Activated B cell treated with CpG ODN at 0.5 μM for 24 hours (primary cell): Measurements from ENCODE around the gene FAF2. TPM values are rescaled to one million over a fixed set of nuclear protein-coding genes. Genes with fewer than 3 reads are reported as not detected.

ENCODE experiments used
- ATAC-seq: fragments of 200-7000 bp; cut with Tn5 transposase; one replicate; pipeline ENCODE4 v1.10.0; 2021; ENCODE audit warnings: low read depth, mild to moderate bottlenecking, moderate library complexity
- CTCF ChIA-PET: fragments of 350-600 bp; sonication (Branson Sonifier 250); formaldehyde crosslinking; loops from one replicate; lab custom pipeline; 2021; ENCODE audit warnings: antibody characterized with exemption; lab: Charles Lee
- POLR2A ChIA-PET: fragments of 350-600 bp; sonication (Branson Sonifier 250); formaldehyde crosslinking; loops from one replicate; lab custom pipeline; 2021; ENCODE audit warnings: antibody characterized with exemption; lab: Charles Lee
- DNase-seq: peaks from one replicate; pipeline ENCODE4 v3.0.0; 2022
- H3K27ac Mint-ChIP-seq: one replicate; pipeline ENCODE4 v1.8.0; 2020; ENCODE audit warnings: mixed read lengths
- H3K27me3 Mint-ChIP-seq: one replicate; pipeline ENCODE4 v1.8.0; 2021; ENCODE audit warnings: mixed read lengths
- H3K36me3 Mint-ChIP-seq: one replicate; pipeline ENCODE4 v1.8.0; 2021; ENCODE audit warnings: low read depth, mixed read lengths
- H3K4me1 Mint-ChIP-seq: one replicate; pipeline ENCODE4 v1.8.0; 2021; ENCODE audit warnings: mixed read lengths
- H3K4me3 Mint-ChIP-seq: one replicate; pipeline ENCODE4 v1.8.0; 2020; ENCODE audit warnings: mild to moderate bottlenecking, mixed read lengths
- H3K9me3 Mint-ChIP-seq: one replicate; pipeline ENCODE4 v1.8.0; 2020; ENCODE audit warnings: mixed read lengths
- CTCF ChIP-seq: fragments of 200-600 bp; IDR thresholded peaks from one replicate; pipeline ENCODE4 v1.8.0; 2022; ENCODE audit warnings: antibody characterized with exemption, mild to moderate bottlenecking
- intact Hi-C: fragments of 100-400 bp; cut with micrococcal nuclease; formaldehyde crosslinking; loops from one replicate; pipeline ENCODE4 v1.15.1; 2024
- total RNA-seq: library from RNA; stranded (reverse); gene quantifications from 2 replicates; pipeline ENCODE4 v1.2.3, GENCODE V29; 2022

FAF2 gene
- total RNA-seq, 1 donor from 2014 or later, result 39.0 TPM

DNA sequence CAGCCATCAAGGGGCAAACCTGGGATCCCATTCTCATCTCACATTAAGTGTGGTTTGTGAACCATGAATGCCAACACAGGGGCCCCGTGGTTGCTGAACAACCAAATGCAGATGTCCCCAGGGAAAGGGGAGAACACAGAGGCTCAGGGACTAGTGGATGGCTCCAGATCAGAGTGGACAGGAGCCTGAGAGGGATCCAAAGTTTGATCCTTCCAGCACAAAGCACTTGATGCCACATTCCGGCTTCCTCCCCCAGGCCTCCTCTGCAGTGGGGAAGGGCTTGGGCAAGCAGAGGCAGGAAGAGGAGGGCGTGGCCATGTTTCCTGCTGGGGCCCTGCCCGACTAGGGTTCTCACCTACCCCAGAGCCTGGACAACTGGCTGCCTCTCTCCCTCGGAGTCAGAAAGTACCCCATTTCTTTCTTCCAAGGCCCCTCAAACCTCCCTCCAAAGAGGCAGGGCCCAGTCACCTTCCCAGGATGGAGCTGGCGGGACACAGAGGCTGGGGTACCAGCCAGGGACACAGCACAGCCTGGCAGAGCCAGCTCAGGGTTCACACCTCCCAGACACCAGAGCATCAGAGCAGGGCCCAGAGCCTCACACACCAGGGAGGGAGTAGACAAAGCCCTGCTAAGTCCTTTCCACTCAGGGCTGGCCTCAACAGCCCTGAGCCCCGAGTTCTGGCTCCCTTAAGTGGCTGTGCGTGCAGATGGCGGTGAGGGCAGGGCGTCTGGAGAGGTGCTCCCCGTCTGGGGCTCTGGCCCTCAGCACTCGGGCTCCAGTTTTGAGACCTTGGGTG is 93.4 kb downstream of the FAF2 start:
- peaks cover 55% of the 10 kb centered on the region for H3K4me1 Mint-ChIP-seq
- TF ChIP-seq CTCF, result no peak
- no peaks in the 10 kb centered on the region for H3K9me3 Mint-ChIP-seq
- H3K27ac Mint-ChIP-seq, result peak overlapping the region; percentile 91
- intact Hi-C loops, result loop anchor here (1.0 to 5.0 kb wide), 2 partner anchors 7 to 34 kb away; no protein-coding TSS in a partner anchor
- ChIA-PET CTCF (interaction anchor here (2.4 to 2.8 kb wide), 2 partner anchors 94 to 125 kb away, joined by 13 to 18 read pairs; partner anchors contain the start of genes CLTB and FAF2), POLR2A (interaction anchor here (1.1 to 3.3 kb wide), 2 partner anchors 11 to 125 kb away, joined by 5 to 15 read pairs; partner anchors contain the start of gene CLTB)
- no peaks in the 10 kb centered on the region for H3K27me3 Mint-ChIP-seq
- DNase-seq, result peak; percentile 44
- peaks cover 8% of the 10 kb centered on the region for H3K36me3 Mint-ChIP-seq
- ATAC-seq, result no peak
- H3K4me3 Mint-ChIP-seq, result peak overlapping the region; percentile 84

DNA sequence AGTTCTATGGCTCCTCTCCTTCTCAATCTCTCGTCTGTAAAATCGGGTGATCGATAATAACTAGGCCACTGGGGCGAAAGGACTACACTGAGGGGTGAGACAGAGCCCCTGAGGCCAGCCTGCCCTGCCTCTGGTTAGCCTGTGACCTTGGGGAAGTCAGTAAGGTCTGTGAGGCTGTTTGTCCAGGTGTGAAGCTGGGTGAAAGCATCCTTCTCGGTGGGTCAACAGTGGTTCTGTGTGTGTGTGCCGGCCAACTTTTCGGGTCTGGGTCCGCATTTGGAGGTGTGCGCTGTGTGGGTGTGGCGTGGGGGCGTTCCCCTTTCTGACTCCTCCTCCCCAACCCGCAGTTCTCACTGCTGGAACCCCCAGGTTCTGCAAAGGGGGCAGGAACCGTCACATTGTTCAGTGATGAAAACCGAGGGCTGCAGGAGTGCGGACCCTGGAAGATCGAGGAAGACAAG is 94.0 kb downstream of the FAF2 start:
- peak overlapping the region; percentile 84 for H3K4me3 Mint-ChIP-seq
- no peaks in the 10 kb centered on the region for H3K9me3 Mint-ChIP-seq
- ATAC-seq, result no peak
- peaks cover 8% of the 10 kb centered on the region for H3K36me3 Mint-ChIP-seq
- POLR2A ChIA-PET, result interaction anchor here (0.6 to 3.3 kb wide), 8 partner anchors 8 to 178 kb away, joined by 3 to 26 read pairs (median 5); partner anchors contain the start of genes CLTB and FAF2
- peaks cover 55% of the 10 kb centered on the region for H3K4me1 Mint-ChIP-seq
- CTCF ChIA-PET, result interaction anchor here (1.0 to 2.8 kb wide), 4 partner anchors 8 to 126 kb away, joined by 3 to 19 read pairs (median 16); partner anchors contain the start of genes CLTB and FAF2
- no peaks in the 10 kb centered on the region for H3K27me3 Mint-ChIP-seq
- TF ChIP-seq CTCF, result no peak
- intact Hi-C loops, result loop anchor here (1.0 to 5.0 kb wide), 2 partner anchors 8 to 35 kb away; no protein-coding TSS in a partner anchor
- peak overlapping the region; percentile 91 for H3K27ac Mint-ChIP-seq
- peak; percentile 63 for DNase-seq

- CTCF ChIA-PET, result interaction anchor here (0.6 to 2.8 kb wide), 6 partner anchors 8 to 426 kb away, joined by 3 to 19 read pairs (median 11); partner anchors contain the start of genes CLTB and FAF2
- peaks cover 52% of the 10 kb centered on the region for H3K4me1 Mint-ChIP-seq
- H3K36me3 Mint-ChIP-seq, result peaks cover 2% of the 10 kb centered on the region
- no peak for DNase-seq
- H3K4me3 Mint-ChIP-seq, result peak overlapping the region; percentile 84
- peak overlapping the region; percentile 91 for H3K27ac Mint-ChIP-seq
- H3K27me3 Mint-ChIP-seq, result no peaks in the 10 kb centered on the region
- no peaks in the 10 kb centered on the region for H3K9me3 Mint-ChIP-seq
- POLR2A ChIA-PET, result interaction anchor here (0.6 to 3.3 kb wide), 12 partner anchors 8 to 179 kb away, joined by 3 to 26 read pairs (median 4); partner anchors contain the start of genes CLTB, FAF2, HIGD2A and NOP16
- ATAC-seq, result peak; percentile 56
- intact Hi-C loops, result loop anchor here (1.0 to 5.0 kb wide), 5 partner anchors 9 to 127 kb away; partner anchors contain the start of genes CLTB and FAF2
- TF ChIP-seq CTCF, result no peak
Observed at GRCh38 chr5:176542596-176543427, 94.6 kb downstream of the FAF2 start.

DNA sequence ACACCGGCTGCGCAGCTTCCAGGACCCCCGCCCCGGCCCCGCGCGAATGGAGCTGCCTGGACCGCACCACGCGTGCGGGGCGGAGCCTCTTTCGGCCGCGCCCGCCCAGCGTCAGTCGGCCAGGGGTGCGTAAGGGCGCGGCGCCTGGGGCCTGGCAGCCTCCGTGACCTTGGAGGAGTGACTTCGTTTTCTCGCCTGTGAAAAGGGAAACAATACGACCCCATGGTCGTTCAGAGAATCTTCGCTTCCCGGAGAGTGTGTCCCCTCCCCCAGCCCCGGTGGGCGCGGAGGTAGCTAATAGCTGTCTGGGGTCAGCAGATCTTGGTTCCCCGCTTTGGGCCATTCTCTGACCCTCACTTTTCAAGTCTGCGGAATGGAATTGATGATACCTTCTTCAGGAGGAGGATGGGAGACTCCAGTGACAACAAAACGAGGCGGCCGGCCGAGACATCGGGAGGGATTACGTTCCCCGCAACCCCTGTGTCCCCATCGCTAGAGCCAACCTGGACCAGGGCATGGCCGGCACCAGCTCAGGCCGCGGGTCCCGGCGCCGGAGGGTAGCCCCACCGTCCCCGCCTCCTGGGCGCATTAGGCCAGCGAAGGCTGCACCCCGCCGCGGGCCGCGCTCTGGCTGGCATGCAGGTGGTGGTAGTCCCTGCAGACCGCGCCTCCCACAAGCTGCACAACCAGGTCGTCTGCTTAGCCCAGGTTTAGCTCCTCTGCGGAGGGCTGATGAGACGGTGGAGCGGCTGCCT is 95.4 kb downstream of the FAF2 start:
- intact Hi-C loops, result loop anchor here (1.0 to 5.0 kb wide), 4 partner anchors 31 to 127 kb away; partner anchors contain the start of genes CLTB and FAF2
- peaks cover 44% of the 10 kb centered on the region for H3K4me1 Mint-ChIP-seq

More for the DNA sequence above, 95.4 kb downstream of the FAF2 start:
- peak; percentile 76 for DNase-seq
- peaks cover 2% of the 10 kb centered on the region for H3K36me3 Mint-ChIP-seq
- peak; percentile 80 for ATAC-seq
- H3K27me3 Mint-ChIP-seq, result no peaks in the 10 kb centered on the region
- TF ChIP-seq CTCF, result no peak
- no peaks in the 10 kb centered on the region for H3K9me3 Mint-ChIP-seq
- ChIA-PET CTCF (interaction anchor here (0.6 to 2.8 kb wide), 7 partner anchors 9 to 425 kb away, joined by 3 to 19 read pairs (median 9); partner anchors contain the start of genes CLTB and FAF2), POLR2A (interaction anchor here (0.6 to 3.3 kb wide), 14 partner anchors 9 to 485 kb away, joined by 3 to 26 read pairs (median 4); partner anchors contain the start of genes CLTB, FAF2, HIGD2A and NOP16)
- peak overlapping the region; percentile 93 for H3K4me3 Mint-ChIP-seq
- peak overlapping the region; percentile 94 for H3K27ac Mint-ChIP-seq
